GM13976 (cell line): ENCODE measurements around the gene HOGA1.

Experiments used
- DNase-seq: peaks from one replicate; pipeline ENCODE4 v3.0.0; 2012; ENCODE audit warnings: low spot score
- in situ Hi-C: fragments of 300-500 bp; cut with MboI; formaldehyde crosslinking; loops from one replicate; pipeline ENCODE4 v1.12.0; 2022; ENCODE audit warnings: low sequenced_read_pairs, mixed read lengths, inconsistent platforms; ENCODE audit not compliant: unreplicated experiment
- TF ChIP-seq, protein P1 (sequence below): IDR thresholded peaks from 2 replicates; pipeline ENCODE4 v1.5.1; 2012; ENCODE audit warnings: borderline replicate concordance, mild to moderate bottlenecking; ENCODE audit not compliant: insufficient read depth; ENCODE audit errors: extremely low read depth, missing control alignments, control extremely low read depth

HOGA1 gene

DNA sequence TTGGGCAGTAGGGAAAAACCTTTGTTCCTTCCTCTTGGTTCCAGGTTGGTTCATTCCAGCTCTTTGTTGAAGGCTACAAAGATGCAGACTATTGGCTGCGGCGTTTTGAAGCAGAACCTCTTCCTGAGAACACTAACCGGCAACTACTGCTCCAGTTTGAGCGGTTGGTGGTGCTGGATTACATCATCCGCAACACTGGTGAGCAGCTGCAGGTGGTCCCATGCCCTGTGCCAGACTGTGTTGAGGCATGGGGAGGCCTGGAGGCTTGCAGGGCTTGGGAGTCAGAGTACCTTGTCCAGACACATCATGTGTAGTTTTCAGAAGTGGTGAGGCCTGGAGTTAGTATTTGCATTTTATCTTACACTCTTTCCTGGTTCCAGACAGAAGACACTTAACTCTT lies 72.6 kb downstream of the HOGA1 start:
- TF ChIP-seq, protein P1, sequence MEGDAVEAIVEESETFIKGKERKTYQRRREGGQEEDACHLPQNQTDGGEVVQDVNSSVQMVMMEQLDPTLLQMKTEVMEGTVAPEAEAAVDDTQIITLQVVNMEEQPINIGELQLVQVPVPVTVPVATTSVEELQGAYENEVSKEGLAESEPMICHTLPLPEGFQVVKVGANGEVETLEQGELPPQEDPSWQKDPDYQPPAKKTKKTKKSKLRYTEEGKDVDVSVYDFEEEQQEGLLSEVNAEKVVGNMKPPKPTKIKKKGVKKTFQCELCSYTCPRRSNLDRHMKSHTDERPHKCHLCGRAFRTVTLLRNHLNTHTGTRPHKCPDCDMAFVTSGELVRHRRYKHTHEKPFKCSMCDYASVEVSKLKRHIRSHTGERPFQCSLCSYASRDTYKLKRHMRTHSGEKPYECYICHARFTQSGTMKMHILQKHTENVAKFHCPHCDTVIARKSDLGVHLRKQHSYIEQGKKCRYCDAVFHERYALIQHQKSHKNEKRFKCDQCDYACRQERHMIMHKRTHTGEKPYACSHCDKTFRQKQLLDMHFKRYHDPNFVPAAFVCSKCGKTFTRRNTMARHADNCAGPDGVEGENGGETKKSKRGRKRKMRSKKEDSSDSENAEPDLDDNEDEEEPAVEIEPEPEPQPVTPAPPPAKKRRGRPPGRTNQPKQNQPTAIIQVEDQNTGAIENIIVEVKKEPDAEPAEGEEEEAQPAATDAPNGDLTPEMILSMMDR = no peak
- no peak for DNase-seq
- in situ Hi-C loops = no loop called here

DNA sequence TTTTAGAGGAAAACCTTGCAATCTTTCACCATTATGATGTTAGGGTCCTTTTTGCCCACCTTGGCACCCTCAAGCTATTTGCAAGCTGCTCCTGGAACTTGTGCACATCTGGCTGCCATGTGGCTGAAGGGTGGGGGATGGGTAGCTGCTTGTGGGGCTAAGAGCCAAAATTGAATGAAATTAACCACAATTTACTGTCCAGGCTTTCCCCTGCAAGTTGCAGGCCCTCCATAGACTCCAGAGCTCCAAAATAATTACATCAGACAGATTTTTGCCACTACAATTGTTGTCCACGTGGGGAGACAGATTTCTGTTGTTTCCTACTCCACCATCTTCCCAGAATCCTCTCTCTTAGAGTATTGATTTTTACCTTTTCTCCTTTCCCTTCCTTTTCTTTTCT lies 75.4 kb downstream of the HOGA1 start:
- TF ChIP-seq, protein P1 = no peak
- no peak for DNase-seq
- in situ Hi-C loops = no loop called here
